Activated T-cell treated with anti-CD3 and anti-CD28 coated beads for 48 hours (primary cell): ENCODE results near the gene CDON.

Source experiments
- DNase-seq: peaks from one replicate; pipeline ENCODE4 v3.0.0-alpha.2; 2020; ENCODE audit warnings: low read depth

CDON gene

DNA sequence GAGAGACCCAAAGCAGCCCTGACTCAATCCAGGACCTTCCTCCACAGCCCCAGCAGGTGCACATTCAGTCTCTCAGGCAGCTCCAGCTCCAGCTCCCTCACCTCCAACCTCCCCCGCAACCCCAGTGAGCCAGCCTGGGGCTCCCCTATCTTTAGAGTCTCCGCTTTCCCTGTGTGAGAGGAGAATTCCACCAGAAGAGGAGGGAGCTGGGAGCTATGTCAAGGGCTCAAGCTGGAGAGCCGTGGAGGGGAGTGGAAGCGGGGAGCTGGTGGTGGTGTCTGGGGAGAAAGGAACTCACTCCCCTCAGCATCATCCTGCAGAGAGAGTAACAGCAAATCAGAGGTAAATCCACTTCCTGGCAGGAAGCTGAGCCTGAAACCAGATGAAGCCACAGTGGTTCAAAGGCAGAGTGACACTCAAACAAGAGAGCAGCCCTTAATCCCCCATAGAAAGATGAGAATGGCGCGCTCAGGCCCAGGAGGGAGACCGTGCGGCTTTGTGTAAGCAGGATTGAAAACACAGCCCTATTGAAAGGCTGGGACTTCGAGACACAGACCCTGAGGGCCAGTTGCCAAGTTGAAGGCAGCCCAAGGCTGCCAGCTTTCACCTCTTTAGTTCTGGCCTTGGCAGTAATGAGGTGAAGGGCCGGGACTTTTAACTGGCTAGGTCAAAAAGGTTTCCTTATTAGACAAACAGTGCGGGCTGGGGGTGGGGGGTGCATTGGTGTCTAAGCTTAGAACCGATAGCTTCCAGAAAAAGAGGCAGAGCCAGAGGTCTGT is 21.4 kb upstream of the CDON start:
- peak; percentile 11 for DNase-seq

- DNase-seq = no peak
These were observed 19.8 kb upstream of the CDON start for GRCh38 chr11:126082251-126083109.

GRCh38 chr11:126081915-126082250 is 19.2 kb upstream of the CDON start:
- no peak for DNase-seq

GRCh38 chr11:126080161-126080941 is 17.7 kb upstream of the CDON start:
- no peak for DNase-seq

DNA sequence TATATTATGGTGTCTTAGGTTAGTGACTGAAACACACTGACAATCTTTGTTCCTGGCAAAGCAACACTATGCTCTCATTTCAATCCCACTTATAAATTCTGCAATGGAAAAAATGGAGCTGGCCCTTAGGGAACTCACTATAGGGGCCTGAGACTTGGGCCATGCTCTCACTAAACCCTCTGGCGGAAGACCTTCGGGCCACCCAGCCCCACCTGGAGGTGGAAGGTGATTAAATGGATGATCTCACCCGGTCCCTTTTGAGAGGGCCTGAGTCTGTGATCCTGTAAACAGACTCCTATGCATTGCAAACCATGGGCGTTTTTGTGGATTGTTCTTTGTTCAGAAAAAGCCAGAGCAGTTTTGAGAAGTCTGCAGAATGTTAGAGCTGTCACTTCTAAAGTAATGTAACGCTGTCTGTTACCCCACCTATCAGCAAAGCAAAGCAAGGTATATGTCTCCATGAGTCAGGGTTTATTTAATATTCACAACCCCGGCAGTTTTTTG is 17.0 kb upstream of the CDON start:
- no peak for DNase-seq

- no peak for DNase-seq
These were observed 14.0 kb upstream of the CDON start for GRCh38 chr11:126076641-126077040.

- no peak for DNase-seq
These were observed 10.3 kb upstream of the CDON start for GRCh38 chr11:126072801-126073594.

DNA sequence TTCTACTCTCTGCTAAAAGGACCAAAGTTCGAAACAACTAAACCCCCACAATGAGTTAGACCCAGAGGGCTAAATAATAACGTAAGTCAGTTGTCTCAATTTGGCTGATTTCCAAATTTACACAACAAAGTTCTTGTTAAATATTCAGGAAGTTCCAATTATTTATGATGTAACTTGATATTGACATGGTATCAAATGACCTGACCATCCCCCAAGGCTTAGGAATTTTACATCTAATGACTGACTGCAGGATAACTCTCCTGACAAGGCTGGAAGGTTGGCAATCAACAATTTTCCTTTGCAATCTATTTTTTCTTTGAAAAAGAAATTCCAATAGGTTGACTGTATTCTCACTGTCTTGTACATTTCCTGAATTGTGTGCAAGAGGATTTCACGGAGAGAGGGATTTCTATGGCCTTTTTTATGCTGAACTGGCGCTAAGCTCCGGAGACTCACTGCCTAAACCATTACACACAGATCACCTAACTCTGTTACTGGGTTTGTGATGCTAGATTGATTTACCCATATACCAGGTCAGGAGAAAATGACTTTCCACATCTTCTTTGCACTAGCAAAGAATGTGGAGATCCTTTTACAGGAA is 9.6 kb upstream of the CDON start:
- no peak for DNase-seq

DNA sequence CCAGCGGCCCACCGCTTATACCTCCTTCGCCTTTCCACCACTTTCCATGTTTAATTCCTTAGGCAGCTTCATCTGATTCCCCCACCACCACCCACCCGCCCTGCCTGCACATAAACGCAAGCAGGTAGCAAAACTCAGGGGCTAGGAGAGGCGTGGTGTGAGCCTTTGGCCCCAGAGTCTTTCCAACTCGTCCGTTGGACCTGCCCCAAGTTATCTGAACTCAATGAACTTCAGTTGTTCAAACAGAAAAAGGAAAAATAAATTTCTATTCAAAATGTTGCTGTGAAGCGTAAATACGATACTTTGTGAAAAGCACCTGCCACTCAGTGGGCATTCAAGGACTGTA is 814 bp upstream of the CDON start:
- no peak for DNase-seq

- DNase-seq = peak; percentile 25
These were observed 673 bp downstream of the CDON start for GRCh38 chr11:126061707-126062678.

- DNase-seq = no peak
These were observed 1.9 kb downstream of the CDON start for GRCh38 chr11:126060757-126061171.

DNA sequence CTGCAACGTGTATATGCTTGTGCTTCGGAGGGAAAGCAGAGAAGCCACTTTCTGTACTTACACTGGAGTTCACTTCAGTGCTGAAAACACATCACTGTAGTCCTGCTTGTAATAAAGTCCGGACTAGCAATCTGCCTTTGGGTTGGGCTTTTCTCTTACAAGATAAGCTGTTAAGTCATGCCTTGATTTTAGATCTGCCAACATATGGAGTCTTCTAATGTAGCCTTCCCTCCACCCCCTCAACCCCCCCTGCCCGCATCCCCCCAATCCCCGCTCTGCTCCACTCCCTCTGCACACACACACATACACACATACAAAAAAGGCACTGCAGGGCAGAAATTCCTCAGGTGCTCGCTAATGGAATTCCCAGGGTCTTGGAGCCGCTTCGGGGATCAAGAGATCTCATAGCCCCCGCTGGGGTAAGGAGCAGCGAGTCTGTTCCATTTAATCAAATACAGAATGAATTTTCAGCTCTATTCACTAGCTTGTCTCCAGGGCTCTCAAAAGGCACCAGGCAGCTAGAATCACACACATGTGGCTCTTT is 3.4 kb downstream of the CDON start:
- no peak for DNase-seq

DNA sequence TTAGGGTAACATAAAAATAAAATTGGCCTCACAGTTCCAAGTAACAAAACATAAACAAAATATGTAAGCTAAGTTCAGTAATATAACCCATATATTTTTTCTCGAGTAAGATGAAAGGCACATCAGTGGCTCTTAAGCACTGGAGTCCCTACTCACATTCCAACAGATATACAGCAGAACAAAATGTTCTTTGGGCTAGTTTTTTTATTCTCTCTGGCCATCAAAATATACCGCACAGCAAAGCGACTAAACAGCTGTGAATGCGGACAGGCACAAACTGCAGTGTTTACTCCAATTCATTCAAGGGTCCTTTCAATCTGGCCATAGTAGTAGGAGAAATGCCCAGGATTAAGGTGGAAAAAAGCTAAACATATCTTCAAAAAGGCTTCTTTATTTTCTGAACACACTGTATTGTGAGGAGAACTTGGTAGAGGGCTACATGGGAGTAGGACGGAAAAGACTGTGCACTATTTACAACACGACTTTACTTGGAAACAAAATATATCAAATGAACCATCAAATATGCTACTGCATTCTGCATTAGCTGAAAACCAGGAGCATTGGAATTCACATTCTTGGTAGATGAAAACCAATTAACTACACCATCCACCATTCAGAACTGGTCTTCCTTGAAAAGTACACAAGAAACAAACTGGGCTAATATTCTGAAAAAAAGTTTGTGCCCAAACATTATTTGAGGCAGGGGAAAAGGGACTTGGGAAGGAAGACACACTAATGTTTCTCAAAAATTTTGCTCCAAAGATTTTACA is 4.4 kb downstream of the CDON start:
- DNase-seq = no peak

DNA sequence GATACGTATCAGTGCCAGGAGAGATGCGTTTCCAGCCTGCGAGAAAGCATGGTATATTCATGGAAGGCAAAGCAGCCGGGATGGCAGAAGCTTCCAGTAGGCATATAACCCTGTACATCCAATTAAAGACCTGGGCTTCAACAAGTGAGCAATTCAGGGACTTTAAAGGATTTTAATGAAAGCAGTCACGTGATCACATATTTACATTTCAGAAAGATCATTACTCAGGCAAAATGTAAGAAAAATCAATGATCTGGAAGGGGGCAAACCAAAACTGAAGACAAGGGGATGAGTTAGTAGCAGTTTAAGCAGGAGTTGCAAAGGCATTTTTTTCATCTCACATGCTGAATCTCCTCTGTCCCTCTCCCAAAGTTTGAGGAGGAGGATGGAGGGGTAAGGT is 7.8 kb downstream of the CDON start:
- DNase-seq = no peak

GRCh38 chr11:126054408-126054807 is 8.3 kb downstream of the CDON start:
- no peak for DNase-seq

DNA sequence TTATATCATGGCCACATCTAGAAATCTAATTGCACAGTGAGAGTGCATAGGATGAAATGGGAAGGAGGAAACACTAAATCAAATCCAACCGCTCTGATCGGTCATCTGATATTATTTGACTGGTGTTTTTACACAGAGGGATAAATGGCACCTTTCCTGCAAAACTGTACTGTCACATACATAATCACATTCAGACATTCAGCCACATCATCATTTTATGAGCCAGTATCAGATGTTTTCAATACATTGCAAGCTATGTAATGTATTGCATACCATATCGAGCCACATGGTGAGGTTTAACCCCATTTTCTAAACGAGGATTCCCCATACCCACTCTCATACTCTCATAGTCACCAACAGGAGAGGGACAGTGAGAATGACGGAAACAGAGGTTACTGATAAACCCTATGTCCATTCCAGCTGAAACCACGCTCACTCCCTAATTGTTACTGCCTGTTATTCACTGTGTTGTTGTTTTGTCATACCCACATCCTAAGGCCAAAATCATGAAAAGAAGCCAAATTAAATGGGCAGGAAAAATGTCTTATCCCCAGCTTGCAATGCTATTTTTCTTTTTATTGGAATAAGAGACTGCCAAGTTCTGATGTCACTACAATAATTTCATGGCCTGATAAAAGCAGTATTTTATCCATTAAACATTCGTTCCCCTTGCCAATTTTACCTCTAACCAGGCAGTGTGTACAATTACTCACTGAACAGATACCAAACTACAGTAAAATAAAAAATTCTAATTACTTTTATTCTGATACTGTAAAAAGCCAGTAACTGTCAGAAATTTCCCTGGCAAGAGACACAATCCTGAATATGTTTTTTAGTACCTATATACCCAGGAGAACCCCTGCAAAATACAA is 9.0 kb downstream of the CDON start:
- no peak for DNase-seq

DNA sequence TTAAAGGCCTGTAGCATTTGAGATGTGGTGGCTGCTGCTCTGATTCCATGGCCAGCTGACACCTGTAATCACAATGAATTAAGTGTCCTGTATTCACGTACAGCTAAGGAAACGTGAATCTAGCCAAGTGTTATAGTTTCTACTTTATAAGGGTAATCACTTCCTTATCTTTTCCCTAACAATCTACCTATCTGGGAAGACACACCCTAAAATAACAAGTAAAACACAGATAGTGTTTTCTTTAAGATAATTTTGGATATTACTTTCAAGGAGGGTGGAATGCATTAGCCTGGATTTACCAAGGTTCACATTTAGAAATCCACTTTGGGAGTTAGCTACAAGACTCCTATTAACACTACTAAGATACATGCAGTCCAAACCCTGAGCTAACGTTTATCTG is 11.5 kb downstream of the CDON start:
- DNase-seq = no peak

DNA sequence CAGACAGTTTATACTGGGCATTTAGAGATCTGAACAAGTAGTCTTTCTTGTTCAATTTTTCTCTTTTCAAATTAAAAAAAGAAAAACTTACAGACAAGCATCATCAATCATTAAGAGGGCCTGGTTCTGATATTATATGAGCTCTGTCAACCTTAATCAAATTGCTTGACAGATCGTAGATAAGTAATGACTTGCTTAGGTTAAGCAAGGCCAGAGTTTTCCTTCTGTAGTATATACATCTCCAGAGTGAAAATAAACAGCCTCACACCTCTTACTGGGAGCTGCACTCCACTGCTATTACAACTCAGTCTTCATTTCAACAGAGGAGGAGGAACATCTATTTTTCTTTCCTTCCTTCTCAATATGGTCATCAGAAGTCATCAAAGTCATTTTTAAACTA is 13.5 kb downstream of the CDON start:
- DNase-seq = no peak
